Upper lobe of left lung (tissue), 6 donors: ENCODE measurements around the gene ZNF33A. TPM values are rescaled to one million over a fixed set of nuclear protein-coding genes. Genes with fewer than 3 reads are reported as not detected.
A peak's percentile ranks its signal among the peaks of the same experiment; 100 is the strongest.

Source experiments
- ATAC-seq, 2 donors: fragments of 200-7000 bp; cut with Tn5 transposase; one replicate each; pipeline ENCODE4 v1.9.1; 2022; ENCODE audit warnings: mild to moderate bottlenecking in 2 of 2, moderate library complexity in 2 of 2; ENCODE audit not compliant: low FRiP score in 2 of 2
- DNase-seq, 2 donors: peaks; one replicate each; pipeline ENCODE4 v3.0.0-alpha.2; 2019 to 2020
- H3K27ac ChIP-seq, 4 donors: fragments of 200-600 bp; sonication (generic); one replicate each; pipeline ENCODE4 v1.5.1; 2016 to 2019
- H3K27me3 ChIP-seq, 4 donors: fragments of 200-600 bp; sonication (generic); one replicate each; pipeline ENCODE4 v1.5.1; 2017 to 2019
- H3K36me3 ChIP-seq, 4 donors: fragments of 200-600 bp; sonication (generic); one replicate each; pipeline ENCODE4 v1.5.1; 2016 to 2019
- H3K4me1 ChIP-seq, 4 donors: fragments of 200-600 bp; sonication (generic); one replicate each; pipeline ENCODE4 v1.5.1; 2018 to 2019
- H3K4me3 ChIP-seq, 4 donors: fragments of 200-600 bp; sonication (generic); one replicate each; pipeline ENCODE4 v1.5.1; 2017 to 2019; ENCODE audit warnings: mild to moderate bottlenecking in 2 of 4, moderate library complexity in 1 of 4
- H3K9me3 ChIP-seq, 4 donors: fragments of 200-600 bp; sonication (generic); one replicate each; pipeline ENCODE4 v1.5.1; 2018 to 2019
- CTCF ChIP-seq, 6 experiments: fragments of 450-650 bp in 4 of 6; fragments of 200-600 bp in 2 of 6; sonication (generic) in 2 of 6; IDR thresholded peaks; one replicate each; pipeline ENCODE4 v1.5.1; 2016 to 2019; ENCODE audit warnings: antibody characterized with exemption in 6 of 6
- EP300 ChIP-seq, 4 donors: sonication (generic); formaldehyde crosslinking; IDR thresholded peaks; one replicate each; pipeline ENCODE4 v1.5.1; 2017; ENCODE audit warnings: antibody characterized with exemption in 4 of 4, control low read depth in 2 of 4
- POLR2A ChIP-seq, 4 donors: fragments of 450-650 bp; IDR thresholded peaks; one replicate each; pipeline ENCODE4 v1.5.1; 2016 to 2017; ENCODE audit warnings: antibody characterized with exemption in 4 of 4, mild to moderate bottlenecking in 2 of 4
- POLR2AphosphoS5 ChIP-seq, 2 donors: sonication (generic); formaldehyde crosslinking; IDR thresholded peaks; one replicate each; pipeline ENCODE4 v1.5.1; 2017; ENCODE audit warnings: antibody characterized with exemption in 2 of 2
- WGBS, 2 donors: methylation state at CpG; one replicate each; pipeline ENCODE4 v1.1.5; 2017 to 2018; 5-methylcytosine and 5-hydroxymethylcytosine counted together
- total RNA-seq, 6 donors: library from RNA; depleted of rRNA in 4 of 6; stranded (reverse); fragments of >200 nt in 4 of 6; gene quantifications; one replicate each; pipeline versions ENCODE4 v1.1.0 to v1.2.1, GENCODE V29; 2016 to 2021
- donor health status: DM: no; HTN: no; CAD: no; lungs with moderate emphysema.
- donor health status: DM: no; HTN: yes; CAD: no; lungs with severe emphysema.

Gene ZNF33A
- total RNA-seq, 6 donors from 2014 or later = 20.0 to 49.1 (median 22.9) TPM

GRCh38 chr10:38025283-38025682, 14.8 kb downstream of the ZNF33A start:
- Histone ChIP-seq H3K36me3 (peaks cover 4 to 75% (median 33%) of the 10 kb centered on the region in 4 donors), H3K9me3 (no peaks in the 10 kb centered on the region), H3K27me3 (no peaks in the 10 kb centered on the region), H3K27ac (no peak overlapping the region), H3K4me1 (no peaks in the 10 kb centered on the region), H3K4me3 (no peak overlapping the region)
- TF ChIP-seq EP300 (IDR thresholded peaks at IDR 0.05) (no peak), POLR2AphosphoS5 (IDR thresholded peaks at IDR 0.05) (no peak), POLR2A (IDR thresholded peaks at IDR 0.05) (no peak), CTCF (IDR thresholded peaks at IDR 0.05) (no peak)
- DNase-seq (no peak), ATAC-seq (no peak)
- WGBS, 2 donors = 71 to 77% methylated on average over 2 to 3 of the region's 3 CpGs

- DNase-seq (no peak), ATAC-seq (no peak)
- TF ChIP-seq CTCF (IDR thresholded peaks at IDR 0.05) (no peak), EP300 (IDR thresholded peaks at IDR 0.05) (no peak), POLR2AphosphoS5 (IDR thresholded peaks at IDR 0.05) (no peak), POLR2A (IDR thresholded peaks at IDR 0.05) (no peak)
- Histone ChIP-seq H3K4me1 (peaks cover 0 to 3% (median 0%) of the 10 kb centered on the region in 4 donors), H3K4me3 (no peak overlapping the region), H3K36me3 (peaks cover 8 to 67% (median 24%) of the 10 kb centered on the region in 4 donors), H3K9me3 (no peaks in the 10 kb centered on the region), H3K27me3 (no peaks in the 10 kb centered on the region), H3K27ac (no peak overlapping the region)
- WGBS, 2 donors = 93 to 94% methylated on average over 1 of the region's 1 CpG
These were observed 17.5 kb downstream of the ZNF33A start for GRCh38 chr10:38027986-38028385.

- no peak for TF ChIP-seq POLR2A (IDR thresholded peaks at IDR 0.05)
- no peak for TF ChIP-seq EP300 (IDR thresholded peaks at IDR 0.05)
- no peak for TF ChIP-seq POLR2AphosphoS5 (IDR thresholded peaks at IDR 0.05)
- TF ChIP-seq CTCF (IDR thresholded peaks at IDR 0.05) = no peak
- peaks cover 0 to 4% (median 2%) of the 10 kb centered on the region in 4 donors for H3K4me1 ChIP-seq
- no peaks in the 10 kb centered on the region for H3K27me3 ChIP-seq
- no peaks in the 10 kb centered on the region for H3K9me3 ChIP-seq
- no peak for DNase-seq
- H3K27ac ChIP-seq = peak overlapping the region in 3 of 4 donors; percentile 53 to 77 (median 63)
- peak in 1 of 2 donors; percentile 72 for ATAC-seq
- 46 to 56% methylated on average over 5 of the region's 5 CpGs for WGBS, 2 donors
- H3K36me3 ChIP-seq = peaks cover 11 to 53% (median 24%) of the 10 kb centered on the region in 4 donors
- H3K4me3 ChIP-seq = no peak overlapping the region
These were observed 22.4 kb downstream of the ZNF33A start for GRCh38 chr10:38032886-38033285.

GRCh38 chr10:38038107-38038931, 27.8 kb downstream of the ZNF33A start:
- H3K36me3 ChIP-seq = peaks cover 7 to 47% (median 22%) of the 10 kb centered on the region in 4 donors
- DNase-seq (no peak), ATAC-seq (no peak)
- TF ChIP-seq POLR2A (IDR thresholded peaks at IDR 0.05) = no peak
- no peak for TF ChIP-seq POLR2AphosphoS5 (IDR thresholded peaks at IDR 0.05)
- TF ChIP-seq EP300 (IDR thresholded peaks at IDR 0.05) = no peak
- TF ChIP-seq CTCF (IDR thresholded peaks at IDR 0.05) = no peak
- peaks cover 0 to 6% (median 0%) of the 10 kb centered on the region in 4 donors for H3K4me1 ChIP-seq
- WGBS, 2 donors = 85% methylated on average over 7 of the region's 7 CpGs
- peak overlapping the region in 2 of 4 donors; percentile 39 to 44 for H3K27ac ChIP-seq
- peak overlapping the region in 2 of 4 donors; percentile 14 to 28 for H3K4me3 ChIP-seq
- H3K27me3 ChIP-seq = no peaks in the 10 kb centered on the region
- H3K9me3 ChIP-seq = no peaks in the 10 kb centered on the region
